Esophagus muscularis mucosa (tissue), 4 donors: ENCODE measurements around the gene ARF1.

Source experiments
- CTCF ChIP-seq, 3 experiments: fragments of 200-600 bp in 2 of 3; fragments of 450-650 bp in 1 of 3; sonication (generic) in 2 of 3; IDR thresholded peaks; one replicate each; pipeline ENCODE4 v1.5.1; 2017 to 2019; ENCODE audit warnings: antibody characterized with exemption in 3 of 3, mild to moderate bottlenecking in 2 of 3, moderate library complexity in 1 of 3
- EP300 ChIP-seq: sonication (generic); formaldehyde crosslinking; IDR thresholded peaks from one replicate; pipeline ENCODE4 v1.6.1; 2017; ENCODE audit warnings: antibody characterized with exemption
- POLR2A ChIP-seq: fragments of 450-650 bp; IDR thresholded peaks from one replicate; pipeline ENCODE4 v1.6.1; 2017; ENCODE audit warnings: antibody characterized with exemption, moderate library complexity, mild to moderate bottlenecking, low read depth

- TF ChIP-seq EP300 (no peak), CTCF (IDR thresholded peaks at IDR 0.05) (no peak), POLR2A (no peak)
Measured at GRCh38 chr1:228068359-228068758, 14.1 kb upstream of the ARF1 start.
